ENCODE data around the gene NTM. TPM values are rescaled to one million over a fixed set of nuclear protein-coding genes. Genes with fewer than 3 reads are reported as not detected.

NTM gene
- polyA plus RNA-seq, 1 donor (not counting 4 experiments of a cell fraction or from before 2014, with no cell fraction given) = 47.9 TPM

GRCh38 chr11:131675121-131675888 lies 304.9 kb downstream of the NTM start:
- H3K9me1 ChIP-seq (ENCODE audit: control insufficient read depth, extremely low read depth, insufficient read depth, low read length) = no peaks in the 10 kb centered on the region
- H3K27me3 ChIP-seq (ENCODE audit: control insufficient read depth, extremely low read depth, insufficient read depth, low read length) = no peaks in the 10 kb centered on the region
- FAIRE-seq (no peak), DNase-seq (ENCODE audit: low read depth, low spot score) (no peak)
- no peaks in the 10 kb centered on the region for H3K79me2 ChIP-seq (ENCODE audit: control insufficient read depth, insufficient read depth, low read length)
- no peak overlapping the region for H3K27ac ChIP-seq (ENCODE audit: control insufficient read depth, insufficient read depth, low read length)
- H3K36me3 ChIP-seq (ENCODE audit: control insufficient read depth in 2 of 2, extremely low read depth in 1 of 2, insufficient read depth in 2 of 2, low read length in 2 of 2) = no peaks in the 10 kb centered on the region
- no peaks in the 10 kb centered on the region for H4K20me1 ChIP-seq (ENCODE audit: control insufficient read depth, extremely low read depth, insufficient read depth, low read length)
- no peaks in the 10 kb centered on the region for H3K4me1 ChIP-seq (ENCODE audit: control insufficient read depth, extremely low read depth, insufficient read depth, low read length)
- TF ChIP-seq EZH2 (IDR thresholded peaks at IDR 0.05; ENCODE audit: low read length) (no peak), CTCF (optimal IDR thresholded peaks at IDR 0.05 in 1 of 3, IDR thresholded peaks at IDR 0.05 in 1 of 3, conservative IDR thresholded peaks at IDR 0.05 in 1 of 3; ENCODE audit: extremely low read depth in 1 of 3, insufficient read depth in 2 of 3, low read length in 3 of 3) (no peak)
- no peak overlapping the region for H3K4me3 ChIP-seq (ENCODE audit: control insufficient read depth in 2 of 3, extremely low read depth in 1 of 3, insufficient read depth in 2 of 3, low read depth in 1 of 3, low read length in 3 of 3)
- no peak overlapping the region for H3K4me2 ChIP-seq (ENCODE audit: control insufficient read depth, extremely low read depth, insufficient read depth, low read depth, low read length)
- no peak overlapping the region for H3K9ac ChIP-seq (ENCODE audit: control insufficient read depth, extremely low read depth, insufficient read depth, low read length)
- H2AFZ ChIP-seq (ENCODE audit: control insufficient read depth, low read length) = no peak overlapping the region
- dilution Hi-C loops (cut with MboI; ENCODE audit: extremely low pct_ligation_motif_present, low sequenced_read_pairs) = no loop called here
- H3K9me3 ChIP-seq (ENCODE audit: control insufficient read depth, low read depth, low read length) = peaks cover 1% of the 10 kb centered on the region

- H3K9ac ChIP-seq (ENCODE audit: control insufficient read depth, extremely low read depth, insufficient read depth, low read length) = no peak overlapping the region
- no peak for FAIRE-seq
- peaks cover 2% of the 10 kb centered on the region for H3K9me3 ChIP-seq (ENCODE audit: control insufficient read depth, low read depth, low read length)
- no peaks in the 10 kb centered on the region for H4K20me1 ChIP-seq (ENCODE audit: control insufficient read depth, extremely low read depth, insufficient read depth, low read length)
- no peaks in the 10 kb centered on the region for H3K4me1 ChIP-seq (ENCODE audit: control insufficient read depth, extremely low read depth, insufficient read depth, low read length)
- H3K27me3 ChIP-seq (ENCODE audit: control insufficient read depth, extremely low read depth, insufficient read depth, low read length) = no peaks in the 10 kb centered on the region
- no peaks in the 10 kb centered on the region for H3K36me3 ChIP-seq (ENCODE audit: control insufficient read depth in 2 of 2, extremely low read depth in 1 of 2, insufficient read depth in 2 of 2, low read length in 2 of 2)
- no peak overlapping the region for H3K27ac ChIP-seq (ENCODE audit: control insufficient read depth, insufficient read depth, low read length)
- dilution Hi-C loops (cut with MboI; ENCODE audit: extremely low pct_ligation_motif_present, low sequenced_read_pairs) = no loop called here
- no peak for DNase-seq (ENCODE audit: low read depth, low spot score)
- TF ChIP-seq EZH2 (IDR thresholded peaks at IDR 0.05; ENCODE audit: low read length) = no peak
- no peak for TF ChIP-seq CTCF (optimal IDR thresholded peaks at IDR 0.05 in 1 of 3, IDR thresholded peaks at IDR 0.05 in 1 of 3, conservative IDR thresholded peaks at IDR 0.05 in 1 of 3; ENCODE audit: extremely low read depth in 1 of 3, insufficient read depth in 2 of 3, low read length in 3 of 3)
- H3K9me1 ChIP-seq (ENCODE audit: control insufficient read depth, extremely low read depth, insufficient read depth, low read length) = no peaks in the 10 kb centered on the region
- H3K79me2 ChIP-seq (ENCODE audit: control insufficient read depth, insufficient read depth, low read length) = no peaks in the 10 kb centered on the region
- H2AFZ ChIP-seq (ENCODE audit: control insufficient read depth, low read length) = no peak overlapping the region
- H3K4me3 ChIP-seq (ENCODE audit: control insufficient read depth in 2 of 3, extremely low read depth in 1 of 3, insufficient read depth in 2 of 3, low read depth in 1 of 3, low read length in 3 of 3) = no peak overlapping the region
- H3K4me2 ChIP-seq (ENCODE audit: control insufficient read depth, extremely low read depth, insufficient read depth, low read depth, low read length) = no peak overlapping the region
Observed at GRCh38 chr11:131677828-131678470, 307.5 kb downstream of the NTM start.
